HCT116 (cell line): ENCODE results near the gene HYAL2. TPM values are rescaled to one million over a fixed set of nuclear protein-coding genes. Genes with fewer than 3 reads are reported as not detected.
A peak's percentile ranks its signal among the peaks of the same experiment; 100 is the strongest.

Experiments
- ATAC-seq: fragments of 200-7000 bp; cut with Tn5 transposase; 2 replicates; pipeline ENCODE4 v1.9.1; 2020; ENCODE audit warnings: mild to moderate bottlenecking, moderate library complexity
- BruUV-seq: library from RNA; stranded (reverse); fragments of 400-500 nt; replicated peaks from 2 replicates; lab custom pipeline; 2021; lab: Mats Ljungman, UMichigan
- CTCF ChIA-PET: fragments of 300-600 bp; sonication (Branson Sonifier 250); formaldehyde crosslinking; loops from one replicate; lab custom pipeline; 2021; ENCODE audit warnings: antibody characterized with exemption; lab: Charles Lee
- POLR2A ChIA-PET: fragments of 300-600, 350-600 bp; sonication (Branson Sonifier 250); formaldehyde crosslinking; loops from one replicate; lab custom pipeline; 2021; ENCODE audit warnings: antibody characterized with exemption; lab: Charles Lee
- RAD21 ChIA-PET, 2 experiments: fragments of 300-600 bp; sonication (Branson Sonifier 250); formaldehyde crosslinking; loops; one replicate each; lab custom pipeline; 2023; ENCODE audit warnings: low total read pairs in 2 of 2; ENCODE audit not compliant: uncharacterized antibody in 2 of 2, unreplicated experiment in 2 of 2, low non-redundant PET in 1 of 2; lab: Charles Lee
- DNase-seq: peaks from one replicate; pipeline ENCODE4 v3.0.0-alpha.2; 2010; ENCODE audit warnings: low read depth, low spot score
- H2AFZ ChIP-seq: fragments of 200-600 bp; shearing (Covaris generic), sonication (generic); 2 replicates; pipeline ENCODE4 v1.6.1; 2017; ENCODE audit warnings: low read depth, mixed run types, mixed read lengths, antibody characterized with exemption, low read length; ENCODE audit not compliant: poor library complexity, severe bottlenecking
- H3K27ac ChIP-seq: 2 replicates; pipeline ENCODE4 v1.5.1; 2012; ENCODE audit warnings: low read depth, low read length
- H3K27me3 ChIP-seq: fragments of 200-600 bp; sonication (generic); 2 replicates; pipeline ENCODE4 v1.6.1; 2016; ENCODE audit warnings: mixed run types, low read length, mixed read lengths; ENCODE audit not compliant: insufficient read depth
- H3K36me3 ChIP-seq, 2 experiments: fragments of 200-500 bp in 1 of 2; fragments of 200-600 bp in 1 of 2; sonication (Bioruptor generic) in 1 of 2; sonication (generic) in 1 of 2; 2 replicates each; pipeline versions ENCODE4 v1.5.1 to v1.6.1; 2014 to 2016; ENCODE audit warnings: low read length in 2 of 2, inconsistent platforms in 1 of 2, mixed read lengths in 1 of 2, mixed run types in 1 of 2; ENCODE audit not compliant: insufficient read depth in 2 of 2, control insufficient read depth in 1 of 2
- H3K4me1 ChIP-seq, 2 experiments: fragments of 200-600 bp in 1 of 2; sonication (generic) in 1 of 2; 2 replicates each; pipeline versions ENCODE4 v1.5.1 to v1.6.1; 2012 to 2017; ENCODE audit warnings: low read length in 2 of 2, inconsistent platforms in 1 of 2, mild to moderate bottlenecking in 1 of 2, mixed read lengths in 1 of 2, mixed run types in 1 of 2, moderate library complexity in 1 of 2; ENCODE audit not compliant: insufficient read depth in 2 of 2, control insufficient read depth in 1 of 2
- H3K4me2 ChIP-seq: fragments of 200-600 bp; sonication (generic); 2 replicates; pipeline ENCODE4 v1.6.1; 2017; ENCODE audit warnings: mixed run types, low read length, mixed read lengths
- H3K4me3 ChIP-seq, 2 experiments: fragments of 200-600 bp in 1 of 2; sonication (generic) in 1 of 2; replicated peaks in 1 of 2; 2 replicates each; pipeline ENCODE4 v1.5.1; 2011 to 2016; ENCODE audit warnings: low read length in 2 of 2, control low read depth in 1 of 2, low read depth in 1 of 2, mild to moderate bottlenecking in 1 of 2, mixed read lengths in 1 of 2, mixed run types in 1 of 2
- H3K79me2 ChIP-seq: fragments of 200-600 bp; sonication (generic); 2 replicates; pipeline ENCODE4 v1.6.1; 2017; ENCODE audit warnings: mild to moderate bottlenecking, mixed run types, low read length, moderate library complexity, mixed read lengths; ENCODE audit not compliant: insufficient read depth
- H3K9ac ChIP-seq: fragments of 200-600 bp; sonication (generic); 2 replicates; pipeline ENCODE4 v1.6.1; 2016; ENCODE audit warnings: low read length, mixed read lengths
- H3K9me2 ChIP-seq: fragments of 200-600 bp; sonication (generic), shearing (Covaris generic); 2 replicates; pipeline ENCODE4 v1.6.1; 2017; ENCODE audit warnings: mixed run types, mild to moderate bottlenecking, moderate library complexity; ENCODE audit not compliant: insufficient read depth
- H3K9me3 ChIP-seq, 2 experiments: fragments of 200-500 bp in 1 of 2; fragments of 200-600 bp in 1 of 2; sonication (Bioruptor generic) in 1 of 2; sonication (generic) in 1 of 2; 2 replicates each; pipeline ENCODE4 v1.6.1; 2014 to 2017; ENCODE audit warnings: low read length in 2 of 2, mixed read lengths in 2 of 2, inconsistent platforms in 1 of 2, low read depth in 1 of 2, mild to moderate bottlenecking in 1 of 2, mixed run types in 1 of 2, moderate library complexity in 1 of 2; ENCODE audit not compliant: control insufficient read depth in 1 of 2, insufficient read depth in 1 of 2
- H4K20me1 ChIP-seq: fragments of 200-600 bp; sonication (generic), shearing (Covaris generic); 2 replicates; pipeline ENCODE4 v1.6.1; 2017; ENCODE audit warnings: mixed run types, mild to moderate bottlenecking, moderate library complexity; ENCODE audit not compliant: insufficient read depth
- EGR1 ChIP-seq: IDR thresholded peaks from 2 replicates; pipeline ENCODE4 v1.6.1; 2012; ENCODE audit warnings: low read depth
- EZH2 ChIP-seq: fragments of 200-600 bp; sonication (generic); IDR thresholded peaks from 2 replicates; pipeline ENCODE4 v1.6.1; 2017; ENCODE audit warnings: antibody characterized with exemption, mixed run types
- EZH2phosphoT487 ChIP-seq: fragments of 200-600 bp; IDR thresholded peaks from 2 replicates; pipeline ENCODE4 v1.6.1; 2018; ENCODE audit warnings: antibody characterized with exemption, borderline replicate concordance
- FOSL1 ChIP-seq: IDR thresholded peaks from 2 replicates; pipeline ENCODE4 v1.6.1; 2012; ENCODE audit warnings: low read depth
- JUND ChIP-seq: IDR thresholded peaks from 2 replicates; pipeline ENCODE4 v1.6.1; 2012
- RAD21 ChIP-seq: IDR thresholded peaks from 2 replicates; pipeline ENCODE4 v1.6.1; 2012; ENCODE audit warnings: low read depth, mild to moderate bottlenecking
- SP1 ChIP-seq: IDR thresholded peaks from 2 replicates; pipeline ENCODE4 v1.6.1; 2012; ENCODE audit warnings: low read depth
- ZNF274 ChIP-seq: fragments of 200-500 bp; sonication (Bioruptor generic); IDR thresholded peaks from 2 replicates; pipeline ENCODE4 v1.6.1; 2014; ENCODE audit warnings: mild to moderate bottlenecking, low read depth, low read length, inconsistent platforms
- intact Hi-C: fragments of 100-400 bp; cut with micrococcal nuclease; formaldehyde crosslinking; loops from 2 replicates; pipeline ENCODE4 v1.10.0; 2022
- total RNA-seq: library from RNA; stranded (reverse); gene quantifications from one replicate; pipeline ENCODE4 v1.2.1, GENCODE V29; 2021; ENCODE audit not compliant: unreplicated experiment
- TF ChIP-seq, protein P1 (sequence below): IDR thresholded peaks from 2 replicates; pipeline ENCODE4 v1.6.1; 2012
- TF ChIP-seq, protein P2 (sequence below), 3 experiments: fragments of 200-600 bp in 1 of 3; sonication (generic) in 1 of 3; IDR thresholded peaks in 2 of 3; conservative IDR thresholded peaks in 1 of 3; 2 replicates each; pipeline ENCODE4 v1.5.1; 2012 to 2017; ENCODE audit warnings: low read depth in 2 of 3, low read length in 2 of 3, antibody characterized with exemption in 1 of 3, borderline replicate concordance in 1 of 3, control low read depth in 1 of 3, mild to moderate bottlenecking in 1 of 3, mixed read lengths in 1 of 3, mixed run types in 1 of 3, moderate library complexity in 1 of 3; ENCODE audit not compliant: insufficient read depth in 1 of 3
- TF ChIP-seq, protein P3 (sequence below): IDR thresholded peaks from 2 replicates; pipeline ENCODE4 v1.6.1; 2012

Gene HYAL2
- total RNA-seq, 1 experiment from 2014 or later, result 42.2 TPM

DNA sequence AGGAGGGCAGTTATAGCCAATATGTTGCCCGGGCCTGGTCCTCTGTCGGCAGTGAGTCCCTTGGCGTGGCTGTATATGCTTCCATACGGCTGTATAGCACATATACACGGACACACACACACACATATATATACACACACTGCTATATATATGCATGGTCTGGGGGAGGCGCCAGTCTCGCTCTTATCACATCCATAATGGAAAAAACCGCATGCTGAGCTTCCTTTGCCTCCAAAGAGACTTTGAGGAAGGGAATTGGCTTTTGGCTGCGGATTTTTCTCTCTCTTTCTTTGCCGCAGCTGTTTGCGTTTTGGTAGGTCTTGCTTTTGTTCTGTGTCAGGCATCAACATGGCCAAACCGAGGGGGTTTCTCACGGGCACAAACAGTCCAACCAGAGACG lies 48.0 kb upstream of the HYAL2 start:
- no peak for DNase-seq
- H3K27me3 ChIP-seq, result no peaks in the 10 kb centered on the region
- H3K4me2 ChIP-seq, result no peak overlapping the region
- H4K20me1 ChIP-seq, result no peaks in the 10 kb centered on the region
- H3K79me2 ChIP-seq, result no peaks in the 10 kb centered on the region
- BruUV-seq, result no TSS peak
- ChIA-PET RAD21 (interaction anchor here (1.0 to 1.1 kb wide), 2 partner anchors 171 to 172 kb away, joined by 5 to 6 read pairs; no protein-coding TSS in a partner anchor), POLR2A (interaction anchor here (1.1 kb wide), 1 partner anchor 135 kb away, joined by 3 read pairs; the partner anchor contains the start of gene GNAI2), CTCF (interaction anchor here (0.9 to 1.0 kb wide), 3 partner anchors 18 to 180 kb away, joined by 3 to 12 read pairs (median 4); no protein-coding TSS in a partner anchor)
- no peak overlapping the region for H2AFZ ChIP-seq
- no peak overlapping the region for H3K4me3 ChIP-seq
- no peak overlapping the region for H3K27ac ChIP-seq
- TF ChIP-seq JUND (no peak), ZNF274 (no peak), EGR1 (no peak), FOSL1 (no peak), EZH2 (no peak), SP1 (no peak), EZH2phosphoT487 (no peak), RAD21 (peak; percentile 67)
- TF ChIP-seq, protein P1, sequence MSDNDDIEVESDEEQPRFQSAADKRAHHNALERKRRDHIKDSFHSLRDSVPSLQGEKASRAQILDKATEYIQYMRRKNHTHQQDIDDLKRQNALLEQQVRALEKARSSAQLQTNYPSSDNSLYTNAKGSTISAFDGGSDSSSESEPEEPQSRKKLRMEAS, result no peak; the same call in 1 of the 2 replicates
- TF ChIP-seq, protein P2, sequence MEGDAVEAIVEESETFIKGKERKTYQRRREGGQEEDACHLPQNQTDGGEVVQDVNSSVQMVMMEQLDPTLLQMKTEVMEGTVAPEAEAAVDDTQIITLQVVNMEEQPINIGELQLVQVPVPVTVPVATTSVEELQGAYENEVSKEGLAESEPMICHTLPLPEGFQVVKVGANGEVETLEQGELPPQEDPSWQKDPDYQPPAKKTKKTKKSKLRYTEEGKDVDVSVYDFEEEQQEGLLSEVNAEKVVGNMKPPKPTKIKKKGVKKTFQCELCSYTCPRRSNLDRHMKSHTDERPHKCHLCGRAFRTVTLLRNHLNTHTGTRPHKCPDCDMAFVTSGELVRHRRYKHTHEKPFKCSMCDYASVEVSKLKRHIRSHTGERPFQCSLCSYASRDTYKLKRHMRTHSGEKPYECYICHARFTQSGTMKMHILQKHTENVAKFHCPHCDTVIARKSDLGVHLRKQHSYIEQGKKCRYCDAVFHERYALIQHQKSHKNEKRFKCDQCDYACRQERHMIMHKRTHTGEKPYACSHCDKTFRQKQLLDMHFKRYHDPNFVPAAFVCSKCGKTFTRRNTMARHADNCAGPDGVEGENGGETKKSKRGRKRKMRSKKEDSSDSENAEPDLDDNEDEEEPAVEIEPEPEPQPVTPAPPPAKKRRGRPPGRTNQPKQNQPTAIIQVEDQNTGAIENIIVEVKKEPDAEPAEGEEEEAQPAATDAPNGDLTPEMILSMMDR (IDR thresholded peaks at IDR 0.05 in 2 of 3, conservative IDR thresholded peaks at IDR 0.05 in 1 of 3; ENCODE audit: borderline replicate concordance in 1 of 3, insufficient read depth in 1 of 3, low read depth in 2 of 3, low read length in 2 of 3), result peak in 2 of 3 experiments; percentile 31 to 55; a peak in 5 of 6 replicates
- TF ChIP-seq, protein P3, sequence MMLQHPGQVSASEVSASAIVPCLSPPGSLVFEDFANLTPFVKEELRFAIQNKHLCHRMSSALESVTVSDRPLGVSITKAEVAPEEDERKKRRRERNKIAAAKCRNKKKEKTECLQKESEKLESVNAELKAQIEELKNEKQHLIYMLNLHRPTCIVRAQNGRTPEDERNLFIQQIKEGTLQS, result no peak
- no peaks in the 10 kb centered on the region for H3K9me2 ChIP-seq
- no peak overlapping the region for H3K9ac ChIP-seq
- peaks cover 4 to 12% of the 10 kb centered on the region in 2 experiments; a peak in 2 of 4 replicates for H3K4me1 ChIP-seq
- no peaks in the 10 kb centered on the region for H3K36me3 ChIP-seq
- ATAC-seq, result peak; percentile 68
- H3K9me3 ChIP-seq, result no peaks in the 10 kb centered on the region
- intact Hi-C loops, result no loop called here
